NT2/D1 (cell line): ENCODE measurements around the gene CTSC.

Experiments
- DNase-seq: peaks from one replicate; pipeline ENCODE4 v3.0.0-alpha.2; 2011; ENCODE audit warnings: low read depth, low spot score
- H3K27me3 ChIP-seq: 2 replicates; pipeline ENCODE4 v1.6.0; 2011; ENCODE audit warnings: mild to moderate bottlenecking; ENCODE audit not compliant: insufficient read length, insufficient read depth
- H3K36me3 ChIP-seq: 2 replicates; pipeline ENCODE4 v1.6.1; 2011; ENCODE audit warnings: mild to moderate bottlenecking, low read length, mixed read lengths; ENCODE audit not compliant: insufficient read depth, insufficient read length
- H3K4me1 ChIP-seq: 2 replicates; pipeline ENCODE4 v1.5.1; 2011; ENCODE audit not compliant: insufficient read depth, insufficient read length
- H3K4me3 ChIP-seq: 2 replicates; pipeline ENCODE4 v1.5.1; 2011; ENCODE audit warnings: low read depth; ENCODE audit not compliant: insufficient read length
- H3K9ac ChIP-seq: 2 replicates; pipeline ENCODE4 v1.6.0; 2011; ENCODE audit warnings: low read depth; ENCODE audit not compliant: insufficient read length
- H3K9me3 ChIP-seq: 2 replicates; pipeline ENCODE4 v1.5.1; 2011; ENCODE audit warnings: mild to moderate bottlenecking, low read length; ENCODE audit not compliant: insufficient read depth
- SUZ12 ChIP-seq: IDR thresholded peaks from 2 replicates; pipeline ENCODE4 v1.6.1; 2011; ENCODE audit not compliant: insufficient read length, insufficient read depth; ENCODE audit errors: extremely low read depth
- YY1 ChIP-seq: IDR thresholded peaks from 2 replicates; pipeline ENCODE4 v1.6.1; 2011; ENCODE audit not compliant: insufficient read length, insufficient read depth
- ZNF274 ChIP-seq: IDR thresholded peaks from 2 replicates; pipeline ENCODE4 v1.6.1; 2011; ENCODE audit warnings: mild to moderate bottlenecking, low read depth, low read length

Gene CTSC

GRCh38 chr11:88359541-88359940 lies 22.0 kb upstream of the CTSC start:
- Histone ChIP-seq H3K9ac (no peak overlapping the region), H3K4me1 (peaks cover 2% of the 10 kb centered on the region), H3K4me3 (no peak overlapping the region), H3K9me3 (no peaks in the 10 kb centered on the region), H3K36me3 (no peaks in the 10 kb centered on the region), H3K27me3 (no peaks in the 10 kb centered on the region)
- no peak for DNase-seq
- TF ChIP-seq ZNF274 (no peak), SUZ12 (no peak), YY1 (no peak)

GRCh38 chr11:88359114-88359513 lies 21.6 kb upstream of the CTSC start:
- Histone ChIP-seq H3K36me3 (no peaks in the 10 kb centered on the region), H3K4me1 (peaks cover 2% of the 10 kb centered on the region), H3K9ac (no peak overlapping the region), H3K9me3 (no peaks in the 10 kb centered on the region), H3K4me3 (no peak overlapping the region), H3K27me3 (no peaks in the 10 kb centered on the region)
- TF ChIP-seq YY1, result no peak
- no peak for TF ChIP-seq ZNF274
- no peak for TF ChIP-seq SUZ12
- no peak for DNase-seq

- Histone ChIP-seq H3K9me3 (no peaks in the 10 kb centered on the region), H3K4me1 (peaks cover 2% of the 10 kb centered on the region), H3K27me3 (no peaks in the 10 kb centered on the region), H3K4me3 (no peak overlapping the region), H3K9ac (no peak overlapping the region), H3K36me3 (no peaks in the 10 kb centered on the region)
- TF ChIP-seq YY1, result no peak
- no peak for TF ChIP-seq SUZ12
- no peak for TF ChIP-seq ZNF274
- no peak for DNase-seq
These were observed 20.5 kb upstream of the CTSC start for GRCh38 chr11:88358040-88358431.

GRCh38 chr11:88357323-88358039 lies 19.9 kb upstream of the CTSC start:
- Histone ChIP-seq H3K36me3 (no peaks in the 10 kb centered on the region), H3K4me3 (no peak overlapping the region), H3K4me1 (peaks cover 2% of the 10 kb centered on the region), H3K27me3 (no peaks in the 10 kb centered on the region), H3K9me3 (no peaks in the 10 kb centered on the region), H3K9ac (no peak overlapping the region)
- no peak for DNase-seq
- no peak for TF ChIP-seq SUZ12
- TF ChIP-seq ZNF274, result no peak
- no peak for TF ChIP-seq YY1

GRCh38 chr11:88355887-88356286 lies 18.4 kb upstream of the CTSC start:
- Histone ChIP-seq H3K4me3 (no peak overlapping the region), H3K27me3 (no peaks in the 10 kb centered on the region), H3K9ac (no peak overlapping the region), H3K36me3 (no peaks in the 10 kb centered on the region), H3K4me1 (peaks cover 2% of the 10 kb centered on the region), H3K9me3 (no peaks in the 10 kb centered on the region)
- no peak for DNase-seq
- no peak for TF ChIP-seq SUZ12
- no peak for TF ChIP-seq ZNF274
- TF ChIP-seq YY1, result no peak

GRCh38 chr11:88354912-88355311 lies 17.4 kb upstream of the CTSC start:
- TF ChIP-seq SUZ12 (no peak), ZNF274 (no peak)
- Histone ChIP-seq H3K4me1 (peaks cover 2% of the 10 kb centered on the region), H3K9me3 (no peaks in the 10 kb centered on the region), H3K9ac (no peak overlapping the region), H3K36me3 (no peaks in the 10 kb centered on the region), H3K4me3 (no peak overlapping the region), H3K27me3 (no peaks in the 10 kb centered on the region)
- no peak for DNase-seq

- no peak overlapping the region for H3K9ac ChIP-seq
- H3K4me1 ChIP-seq, result no peaks in the 10 kb centered on the region
- H3K4me3 ChIP-seq, result no peak overlapping the region
- H3K27me3 ChIP-seq, result no peaks in the 10 kb centered on the region
- H3K36me3 ChIP-seq, result no peaks in the 10 kb centered on the region
- TF ChIP-seq ZNF274 (no peak), YY1 (no peak), SUZ12 (no peak)
- no peak for DNase-seq
- H3K9me3 ChIP-seq, result no peaks in the 10 kb centered on the region
These were observed 16.4 kb upstream of the CTSC start for GRCh38 chr11:88353835-88354496.
